Neural cell (in vitro differentiated cells): ENCODE results near the gene BCL2L12. TPM values are rescaled to one million over a fixed set of nuclear protein-coding genes. Genes with fewer than 3 reads are reported as not detected.

Experiments
- H2AFZ ChIP-seq: fragments of 200-600, 300-800 bp; sonication (generic), shearing (Covaris generic); 2 replicates; pipeline ENCODE4 v1.6.0; 2014; ENCODE audit warnings: low read depth, mild to moderate bottlenecking, antibody characterized with exemption, low read length, moderate library complexity
- H3F3A ChIP-seq: fragments of 200-600 bp; shearing (Covaris generic); 2 replicates; pipeline ENCODE4 v1.6.1; 2016; ENCODE audit warnings: mild to moderate bottlenecking, moderate library complexity, mixed read lengths, antibody characterized with exemption, low read length; ENCODE audit not compliant: insufficient read depth, poor library complexity, severe bottlenecking
- H3K27ac ChIP-seq: fragments of 200-600, 300-800 bp; sonication (generic), shearing (Covaris generic); 2 replicates; pipeline ENCODE4 v1.5.1; 2014; ENCODE audit warnings: mild to moderate bottlenecking, low read length, moderate library complexity
- H3K27me3 ChIP-seq: fragments of 300-800, 200-600 bp; sonication (generic), shearing (Covaris generic); 2 replicates; pipeline ENCODE4 v1.6.0; 2014; ENCODE audit warnings: mild to moderate bottlenecking, low read depth, low read length, moderate library complexity; ENCODE audit not compliant: insufficient read depth
- H3K36me3 ChIP-seq: fragments of 300-800, 200-600 bp; sonication (generic), shearing (Covaris generic); 2 replicates; pipeline ENCODE4 v1.5.1; 2014; ENCODE audit warnings: mild to moderate bottlenecking, antibody characterized with exemption, low read length, moderate library complexity; ENCODE audit not compliant: insufficient read depth
- H3K4me2 ChIP-seq: fragments of 300-800, 200-600 bp; sonication (generic), shearing (Covaris generic); 2 replicates; pipeline ENCODE4 v1.6.0; 2014; ENCODE audit warnings: mild to moderate bottlenecking, low read length
- H3K4me3 ChIP-seq: fragments of 300-800, 200-600 bp; sonication (generic), shearing (Covaris generic); 2 replicates; pipeline ENCODE4 v1.5.1; 2014; ENCODE audit warnings: mild to moderate bottlenecking, low read length, moderate library complexity
- H3K79me2 ChIP-seq: fragments of 200-600 bp; shearing (Covaris generic); replicated peaks from 2 replicates; pipeline ENCODE4 v1.6.0; 2014; ENCODE audit warnings: mild to moderate bottlenecking, low read length, moderate library complexity; ENCODE audit not compliant: insufficient read depth
- H3K9ac ChIP-seq: fragments of 300-800, 200-600 bp; sonication (generic), shearing (Covaris generic); 2 replicates; pipeline ENCODE4 v1.6.1; 2016; ENCODE audit warnings: mild to moderate bottlenecking, low read length, mixed read lengths
- H3K9me2 ChIP-seq: fragments of 200-600 bp; shearing (Covaris generic); 2 replicates; pipeline ENCODE4 v1.6.1; 2016; ENCODE audit warnings: mild to moderate bottlenecking, low read length, mixed read lengths; ENCODE audit not compliant: insufficient read depth
- H3K9me3 ChIP-seq: fragments of 200-600, 300-800 bp; sonication (generic), shearing (Covaris generic); 2 replicates; pipeline ENCODE4 v1.6.1; 2016; ENCODE audit warnings: mild to moderate bottlenecking, mixed run types, low read length, moderate library complexity, mixed read lengths
- H4K20me1 ChIP-seq: fragments of 200-600 bp; shearing (Covaris generic); 2 replicates; pipeline ENCODE4 v1.6.1; 2016; ENCODE audit warnings: mild to moderate bottlenecking, mixed run types; ENCODE audit not compliant: insufficient read depth
- EP300 ChIP-seq: fragments of 450-650 bp; conservative IDR thresholded peaks from 2 replicates; pipeline ENCODE4 v1.6.1; 2014; ENCODE audit warnings: antibody characterized with exemption, mild to moderate bottlenecking, moderate library complexity; ENCODE audit not compliant: poor library complexity, severe bottlenecking
- EZH2 ChIP-seq: fragments of 200-600, 300-800 bp; shearing (Covaris generic), sonication (generic); IDR thresholded peaks from 2 replicates; pipeline ENCODE4 v1.6.1; 2014; ENCODE audit warnings: antibody characterized with exemption, low read length, borderline replicate concordance, mild to moderate bottlenecking; ENCODE audit not compliant: insufficient read depth, poor library complexity, severe bottlenecking
- MXI1 ChIP-seq: fragments of 450-650 bp; conservative IDR thresholded peaks from 2 replicates; pipeline ENCODE4 v1.6.1; 2014; ENCODE audit warnings: antibody characterized with exemption, mild to moderate bottlenecking; ENCODE audit not compliant: poor library complexity, severe bottlenecking
- POLR2AphosphoS5 ChIP-seq: IDR thresholded peaks from 2 replicates; pipeline ENCODE4 v1.6.1; 2012
- RAD21 ChIP-seq: fragments of 450-650 bp; conservative IDR thresholded peaks from 2 replicates; pipeline ENCODE4 v1.6.1; 2014; ENCODE audit warnings: antibody characterized with exemption, mild to moderate bottlenecking, moderate library complexity
- SMC3 ChIP-seq: fragments of 450-650 bp; conservative IDR thresholded peaks from 2 replicates; pipeline ENCODE4 v1.6.1; 2014; ENCODE audit warnings: antibody characterized with exemption, mild to moderate bottlenecking, moderate library complexity; ENCODE audit not compliant: poor library complexity
- TAF1 ChIP-seq: IDR thresholded peaks from 2 replicates; pipeline ENCODE4 v1.6.1; 2012; ENCODE audit warnings: low read depth
- polyA plus RNA-seq: library from polyadenylated mRNA; depleted of rRNA; stranded (reverse); fragments of >200 nt; gene quantifications from 2 replicates; pipeline ENCODE4 v1.2.3, GENCODE V29; 2014
- TF ChIP-seq, protein P1 (sequence below): IDR thresholded peaks from 2 replicates; pipeline ENCODE4 v1.6.1; 2012; ENCODE audit warnings: borderline replicate concordance
- TF ChIP-seq, protein P2 (sequence below): fragments of 450-650 bp; IDR thresholded peaks from 2 replicates; pipeline ENCODE4 v1.5.1; 2014; ENCODE audit warnings: antibody characterized with exemption, mild to moderate bottlenecking, moderate library complexity; ENCODE audit not compliant: poor library complexity, severe bottlenecking

Gene BCL2L12
- polyA plus RNA-seq, 1 donor from 2014 or later = 1.1 TPM

GRCh38 chr19:49626226-49626625 lies 39.5 kb upstream of the BCL2L12 start:
- no peaks in the 10 kb centered on the region for H3K27me3 ChIP-seq
- H3K79me2 ChIP-seq = no peaks in the 10 kb centered on the region
- no peaks in the 10 kb centered on the region for H3F3A ChIP-seq
- no peak overlapping the region for H3K9ac ChIP-seq
- H4K20me1 ChIP-seq = no peaks in the 10 kb centered on the region
- no peaks in the 10 kb centered on the region for H3K9me2 ChIP-seq
- H3K4me3 ChIP-seq = no peak overlapping the region
- H3K36me3 ChIP-seq = no peaks in the 10 kb centered on the region
- H3K27ac ChIP-seq = no peak overlapping the region
- H2AFZ ChIP-seq = no peak overlapping the region
- TF ChIP-seq EZH2 (no peak), POLR2AphosphoS5 (no peak), EP300 (no peak), MXI1 (no peak), RAD21 (no peak), TAF1 (no peak), SMC3 (no peak)
- TF ChIP-seq, protein P1, sequence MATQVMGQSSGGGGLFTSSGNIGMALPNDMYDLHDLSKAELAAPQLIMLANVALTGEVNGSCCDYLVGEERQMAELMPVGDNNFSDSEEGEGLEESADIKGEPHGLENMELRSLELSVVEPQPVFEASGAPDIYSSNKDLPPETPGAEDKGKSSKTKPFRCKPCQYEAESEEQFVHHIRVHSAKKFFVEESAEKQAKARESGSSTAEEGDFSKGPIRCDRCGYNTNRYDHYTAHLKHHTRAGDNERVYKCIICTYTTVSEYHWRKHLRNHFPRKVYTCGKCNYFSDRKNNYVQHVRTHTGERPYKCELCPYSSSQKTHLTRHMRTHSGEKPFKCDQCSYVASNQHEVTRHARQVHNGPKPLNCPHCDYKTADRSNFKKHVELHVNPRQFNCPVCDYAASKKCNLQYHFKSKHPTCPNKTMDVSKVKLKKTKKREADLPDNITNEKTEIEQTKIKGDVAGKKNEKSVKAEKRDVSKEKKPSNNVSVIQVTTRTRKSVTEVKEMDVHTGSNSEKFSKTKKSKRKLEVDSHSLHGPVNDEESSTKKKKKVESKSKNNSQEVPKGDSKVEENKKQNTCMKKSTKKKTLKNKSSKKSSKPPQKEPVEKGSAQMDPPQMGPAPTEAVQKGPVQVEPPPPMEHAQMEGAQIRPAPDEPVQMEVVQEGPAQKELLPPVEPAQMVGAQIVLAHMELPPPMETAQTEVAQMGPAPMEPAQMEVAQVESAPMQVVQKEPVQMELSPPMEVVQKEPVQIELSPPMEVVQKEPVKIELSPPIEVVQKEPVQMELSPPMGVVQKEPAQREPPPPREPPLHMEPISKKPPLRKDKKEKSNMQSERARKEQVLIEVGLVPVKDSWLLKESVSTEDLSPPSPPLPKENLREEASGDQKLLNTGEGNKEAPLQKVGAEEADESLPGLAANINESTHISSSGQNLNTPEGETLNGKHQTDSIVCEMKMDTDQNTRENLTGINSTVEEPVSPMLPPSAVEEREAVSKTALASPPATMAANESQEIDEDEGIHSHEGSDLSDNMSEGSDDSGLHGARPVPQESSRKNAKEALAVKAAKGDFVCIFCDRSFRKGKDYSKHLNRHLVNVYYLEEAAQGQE = no peak
- TF ChIP-seq, protein P2, sequence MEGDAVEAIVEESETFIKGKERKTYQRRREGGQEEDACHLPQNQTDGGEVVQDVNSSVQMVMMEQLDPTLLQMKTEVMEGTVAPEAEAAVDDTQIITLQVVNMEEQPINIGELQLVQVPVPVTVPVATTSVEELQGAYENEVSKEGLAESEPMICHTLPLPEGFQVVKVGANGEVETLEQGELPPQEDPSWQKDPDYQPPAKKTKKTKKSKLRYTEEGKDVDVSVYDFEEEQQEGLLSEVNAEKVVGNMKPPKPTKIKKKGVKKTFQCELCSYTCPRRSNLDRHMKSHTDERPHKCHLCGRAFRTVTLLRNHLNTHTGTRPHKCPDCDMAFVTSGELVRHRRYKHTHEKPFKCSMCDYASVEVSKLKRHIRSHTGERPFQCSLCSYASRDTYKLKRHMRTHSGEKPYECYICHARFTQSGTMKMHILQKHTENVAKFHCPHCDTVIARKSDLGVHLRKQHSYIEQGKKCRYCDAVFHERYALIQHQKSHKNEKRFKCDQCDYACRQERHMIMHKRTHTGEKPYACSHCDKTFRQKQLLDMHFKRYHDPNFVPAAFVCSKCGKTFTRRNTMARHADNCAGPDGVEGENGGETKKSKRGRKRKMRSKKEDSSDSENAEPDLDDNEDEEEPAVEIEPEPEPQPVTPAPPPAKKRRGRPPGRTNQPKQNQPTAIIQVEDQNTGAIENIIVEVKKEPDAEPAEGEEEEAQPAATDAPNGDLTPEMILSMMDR = no peak
- no peaks in the 10 kb centered on the region for H3K9me3 ChIP-seq
- H3K4me2 ChIP-seq = no peak overlapping the region

GRCh38 chr19:49629659-49630058 lies 36.1 kb upstream of the BCL2L12 start:
- Histone ChIP-seq H3F3A (no peaks in the 10 kb centered on the region), H4K20me1 (no peaks in the 10 kb centered on the region), H3K4me3 (no peak overlapping the region), H3K4me2 (no peak overlapping the region), H3K27ac (no peak overlapping the region), H2AFZ (no peak overlapping the region), H3K9me2 (no peaks in the 10 kb centered on the region), H3K79me2 (no peaks in the 10 kb centered on the region), H3K27me3 (no peaks in the 10 kb centered on the region), H3K36me3 (no peaks in the 10 kb centered on the region), H3K9ac (no peak overlapping the region), H3K9me3 (no peaks in the 10 kb centered on the region)
- TF ChIP-seq RAD21 (no peak), EZH2 (no peak), SMC3 (no peak), POLR2AphosphoS5 (no peak), MXI1 (no peak), TAF1 (no peak), EP300 (no peak)
- TF ChIP-seq, protein P1 = no peak
- TF ChIP-seq, protein P2 = no peak
